Measurements from ENCODE around the gene SCAPER. TPM values are rescaled to one million over a fixed set of nuclear protein-coding genes. Genes with fewer than 3 reads are reported as not detected.

The SCAPER gene
- polyA plus RNA-seq, 2 of the 4 experiments (the other 2 are of a cell fraction), result 4.9 to 5.5 TPM

GRCh38 chr15:76330080-76330680 lies 575.0 kb downstream of the SCAPER start:
- Histone ChIP-seq H3K27ac (peak overlapping the region; percentile 29 to 40; a peak in 4 of 6 replicates), H3K4me3 (no peak overlapping the region), H3K4me2 (no peak overlapping the region), H3K9me3 (no peaks in the 10 kb centered on the region), H3K4me1 (peaks cover 48% of the 10 kb centered on the region)
- ChIA-PET CTCF (interaction anchor here (0.6 to 5.0 kb wide), 31 partner anchors 11 to 182 kb away, joined by 3 to 44 read pairs (median 4); partner anchors contain the start of gene ETFA), POLR2A (interaction anchor here (0.9 to 1.0 kb wide), 2 partner anchors 17 to 19 kb away, joined by 4 read pairs; no protein-coding TSS in a partner anchor)
- peak; percentile 38; the same call in 1 of the 2 replicates for TF ChIP-seq MAX (IDR thresholded peaks at IDR 0.05)
- no peak for TF ChIP-seq HDAC2 (IDR thresholded peaks at IDR 0.05)
- TF ChIP-seq E2F6 (IDR thresholded peaks at IDR 0.05; ENCODE audit: borderline replicate concordance, low read depth), result no peak
- TF ChIP-seq FOSB (CRISPR knock-in tag; IDR thresholded peaks at IDR 0.05), result no peak
- no peak for TF ChIP-seq CHD4 (IDR thresholded peaks at IDR 0.05; ENCODE audit: borderline replicate concordance)
- no peak for TF ChIP-seq POLR2AphosphoS2 (conservative IDR thresholded peaks at IDR 0.05; ENCODE audit: low read length)
- TF ChIP-seq HOXB5 (CRISPR knock-in tag; IDR thresholded peaks at IDR 0.05), result no peak
- TF ChIP-seq EHF (CRISPR knock-in tag; IDR thresholded peaks at IDR 0.05), result no peak
- no peak for TF ChIP-seq FOXS1 (CRISPR knock-in tag; IDR thresholded peaks at IDR 0.05)
- TF ChIP-seq USF2 (IDR thresholded peaks at IDR 0.05), result no peak
- TF ChIP-seq MAFK (IDR thresholded peaks at IDR 0.05; ENCODE audit: partially characterized antibody), result no peak
- no peak for TF ChIP-seq EHMT2 (IDR thresholded peaks at IDR 0.05; ENCODE audit: low read depth)
- peak; percentile 58 to 77 for TF ChIP-seq RAD21 (conservative IDR thresholded peaks at IDR 0.05 in 1 of 2, IDR thresholded peaks at IDR 0.05 in 1 of 2)
- no peak for TF ChIP-seq BCL3 (IDR thresholded peaks at IDR 0.05)
- TF ChIP-seq SMC3 (IDR thresholded peaks at IDR 0.05), result peak; percentile 71
- TF ChIP-seq CEBPB (IDR thresholded peaks at IDR 0.05), result no peak
- no peak for TF ChIP-seq JUN (IDR thresholded peaks at IDR 0.05)
- TF ChIP-seq CTCF (IDR thresholded peaks at IDR 0.05), result peak; percentile 43
- TF ChIP-seq ZNF302 (CRISPR knock-in tag; IDR thresholded peaks at IDR 0.05), result no peak
- TF ChIP-seq ZSCAN20 (CRISPR knock-in tag; IDR thresholded peaks at IDR 0.05), result no peak
- 70% methylated on average over 7 of the region's 7 CpGs for WGBS (ENCODE audit: missing lambda C conversion rate)
- ATAC-seq (peak; percentile 78 to 88), DNase-seq (ENCODE audit: low read depth in 1 of 2, low spot score in 1 of 2) (peak; percentile 81 to 90), FAIRE-seq (no peak)

- peak in 1 of 2 experiments; percentile 66 for DNase-seq (ENCODE audit: low read depth in 1 of 2, low spot score in 1 of 2)
- 59% methylated on average over 4 of the region's 4 CpGs for WGBS (ENCODE audit: missing lambda C conversion rate)
- TF ChIP-seq FOSL2 (IDR thresholded peaks at IDR 0.05), result no peak
- TF ChIP-seq FOSL2 (CRISPR knock-in tag; IDR thresholded peaks at IDR 0.05), result peak; percentile 62
- no peak for TF ChIP-seq MYC (IDR thresholded peaks at IDR 0.05; ENCODE audit: borderline replicate concordance, low read length)
- CTCF ChIA-PET, result interaction anchor here (0.8 to 5.0 kb wide), 15 partner anchors 10 to 181 kb away, joined by 3 to 44 read pairs (median 6); partner anchors contain the start of gene ETFA
- Histone ChIP-seq H3K9me3 (no peaks in the 10 kb centered on the region), H3K4me3 (no peak overlapping the region), H3K4me1 (peaks cover 42% of the 10 kb centered on the region), H3K4me2 (0 out of 3 replicates have a peak overlapping the region, but pooled peaks have one; percentile 3), H3K27ac (peak overlapping the region in 1 of 2 experiments; percentile 70; a peak in 2 of 6 replicates)
- POLR2A ChIA-PET, result no interaction called here
- ATAC-seq, result peak in 1 of 2 experiments; percentile 17; a peak in 2 of 6 replicates
- FAIRE-seq, result no peak
Measured at GRCh38 chr15:76328958-76329357, 576.2 kb downstream of the SCAPER start.

Data from A549 (cell line).